Neural progenitor cell (in vitro differentiated cells): Measurements from ENCODE around the gene CTR9. TPM values are rescaled to one million over a fixed set of nuclear protein-coding genes. Genes with fewer than 3 reads are reported as not detected.

Experiments
- DNase-seq: peaks from one replicate; pipeline ENCODE4 v3.0.0-alpha.2; 2016; ENCODE audit warnings: low spot score
- H2AFZ ChIP-seq: fragments of 200-600 bp; sonication (generic); replicated peaks from 2 replicates; pipeline ENCODE4 v1.6.1; 2016; ENCODE audit warnings: antibody characterized with exemption
- H3F3A ChIP-seq: fragments of 200-600 bp; sonication (generic); 2 replicates; pipeline ENCODE4 v1.6.1; 2016; ENCODE audit warnings: antibody characterized with exemption, low read depth
- H3K27ac ChIP-seq: fragments of 200-600 bp; sonication (generic); 2 replicates; pipeline ENCODE4 v1.5.1; 2016; ENCODE audit warnings: mild to moderate bottlenecking
- H3K27me3 ChIP-seq: fragments of 200-600 bp; sonication (generic); 2 replicates; pipeline ENCODE4 v1.6.1; 2016; ENCODE audit warnings: mild to moderate bottlenecking, moderate library complexity
- H3K36me3 ChIP-seq: fragments of 200-600 bp; sonication (generic); 2 replicates; pipeline ENCODE4 v1.5.1; 2016
- H3K4me1 ChIP-seq: fragments of 200-600 bp; sonication (generic); 2 replicates; pipeline ENCODE4 v1.6.1; 2016; ENCODE audit warnings: mixed run types
- H3K4me2 ChIP-seq: fragments of 200-600 bp; sonication (generic); 2 replicates; pipeline ENCODE4 v1.6.1; 2016
- H3K4me3 ChIP-seq: fragments of 200-600 bp; sonication (generic); 2 replicates; pipeline ENCODE4 v1.5.1; 2016
- H3K79me2 ChIP-seq: fragments of 200-600 bp; sonication (generic); 2 replicates; pipeline ENCODE4 v1.6.1; 2016; ENCODE audit warnings: low read depth
- H3K9ac ChIP-seq: fragments of 200-600 bp; sonication (generic); 2 replicates; pipeline ENCODE4 v1.6.1; 2016
- H3K9me3 ChIP-seq: fragments of 200-600 bp; sonication (generic); 2 replicates; pipeline ENCODE4 v1.5.1; 2016; ENCODE audit warnings: low read depth
- H4K20me1 ChIP-seq: fragments of 200-600 bp; sonication (generic); 2 replicates; pipeline ENCODE4 v1.6.1; 2016; ENCODE audit warnings: low read depth
- H3K27ac Mint-ChIP-seq: 3 replicates; pipeline ENCODE4 v1.8.0; 2021; ENCODE audit warnings: mixed read lengths
- H3K27me3 Mint-ChIP-seq: 2 replicates; pipeline ENCODE4 v1.8.0; 2022; ENCODE audit warnings: low read depth, mild to moderate bottlenecking, inconsistent platforms, moderate library complexity, mixed read lengths; ENCODE audit not compliant: insufficient read depth
- H3K36me3 Mint-ChIP-seq: 3 replicates; pipeline ENCODE4 v1.8.0; 2021; ENCODE audit warnings: mixed read lengths
- H3K4me1 Mint-ChIP-seq: 3 replicates; pipeline ENCODE4 v1.8.0; 2021; ENCODE audit warnings: mixed read lengths
- H3K4me3 Mint-ChIP-seq: 3 replicates; pipeline ENCODE4 v1.8.0; 2021; ENCODE audit warnings: mild to moderate bottlenecking, moderate library complexity, mixed read lengths
- H3K9me3 Mint-ChIP-seq: 3 replicates; pipeline ENCODE4 v1.8.0; 2020; ENCODE audit warnings: mixed read lengths
- CTCF ChIP-seq: fragments of 200-600 bp; sonication (generic); IDR thresholded peaks from 2 replicates; pipeline ENCODE4 v1.5.1; 2017; ENCODE audit warnings: antibody characterized with exemption, mild to moderate bottlenecking
- EZH2 ChIP-seq: fragments of 200-600 bp; sonication (generic); IDR thresholded peaks from 2 replicates; pipeline ENCODE4 v1.6.1; 2017; ENCODE audit warnings: antibody characterized with exemption, mild to moderate bottlenecking, moderate library complexity
- EZH2phosphoT487 ChIP-seq: fragments of 200-600 bp; sonication (generic); IDR thresholded peaks from 2 replicates; pipeline ENCODE4 v1.6.1; 2017; ENCODE audit warnings: antibody characterized with exemption
- total RNA-seq: library from RNA; depleted of rRNA; stranded (reverse); fragments of >200 nt; gene quantifications from 2 replicates; pipeline ENCODE4 v1.2.3, GENCODE V29; 2015; ENCODE audit warnings: low replicate concordance

CTR9 gene
- total RNA-seq, 1 donor from 2014 or later = 26.4 TPM

GRCh38 chr11:10777393-10777793 lies 26.3 kb downstream of the CTR9 start:
- peaks cover 22% of the 10 kb centered on the region for H3K36me3 Mint-ChIP-seq

GRCh38 chr11:10777806-10778205 lies 26.8 kb downstream of the CTR9 start:
- H3K36me3 ChIP-seq = no peaks in the 10 kb centered on the region
- no peaks in the 10 kb centered on the region for H3K4me1 ChIP-seq
- H3K27me3 ChIP-seq = no peaks in the 10 kb centered on the region
- no peak overlapping the region for H3K9ac ChIP-seq
- no peak overlapping the region for H3K4me3 ChIP-seq
- no peak for DNase-seq
- peaks cover 3% of the 10 kb centered on the region for H3K27me3 Mint-ChIP-seq
- H3K4me3 Mint-ChIP-seq = no peak overlapping the region
- H2AFZ ChIP-seq = no peak overlapping the region
- no peak overlapping the region for H3K4me2 ChIP-seq
- no peaks in the 10 kb centered on the region for H3K4me1 Mint-ChIP-seq
- H3K79me2 ChIP-seq = no peaks in the 10 kb centered on the region
- H3K27ac ChIP-seq = no peak overlapping the region
- peaks cover 22% of the 10 kb centered on the region for H3K36me3 Mint-ChIP-seq
- TF ChIP-seq CTCF (no peak), EZH2 (no peak), EZH2phosphoT487 (no peak)
- no peak overlapping the region for H3K27ac Mint-ChIP-seq
- no peaks in the 10 kb centered on the region for H4K20me1 ChIP-seq
- no peaks in the 10 kb centered on the region for H3F3A ChIP-seq
- no peaks in the 10 kb centered on the region for H3K9me3 ChIP-seq
- H3K9me3 Mint-ChIP-seq = no peaks in the 10 kb centered on the region

More at GRCh38 chr11:10777393-10777793, 26.3 kb downstream of the CTR9 start:
- H3K27me3 Mint-ChIP-seq = no peaks in the 10 kb centered on the region
- Histone ChIP-seq H3K36me3 (no peaks in the 10 kb centered on the region), H3F3A (no peaks in the 10 kb centered on the region), H3K79me2 (no peaks in the 10 kb centered on the region), H3K4me2 (no peak overlapping the region), H3K4me1 (no peaks in the 10 kb centered on the region), H3K27ac (no peak overlapping the region), H2AFZ (no peak overlapping the region), H3K27me3 (no peaks in the 10 kb centered on the region), H3K4me3 (no peak overlapping the region), H3K9ac (no peak overlapping the region), H4K20me1 (no peaks in the 10 kb centered on the region), H3K9me3 (no peaks in the 10 kb centered on the region)
- DNase-seq = no peak
- H3K27ac Mint-ChIP-seq = peak overlapping the region; percentile 29
- H3K4me3 Mint-ChIP-seq = no peak overlapping the region
- H3K4me1 Mint-ChIP-seq = no peaks in the 10 kb centered on the region
- no peak for TF ChIP-seq CTCF
- no peak for TF ChIP-seq EZH2phosphoT487
- no peak for TF ChIP-seq EZH2
- H3K9me3 Mint-ChIP-seq = no peaks in the 10 kb centered on the region

- Histone ChIP-seq H3K4me3 (no peak overlapping the region), H3K9me3 (no peaks in the 10 kb centered on the region), H4K20me1 (no peaks in the 10 kb centered on the region), H3K27me3 (no peaks in the 10 kb centered on the region), H3K36me3 (no peaks in the 10 kb centered on the region), H3F3A (no peaks in the 10 kb centered on the region), H3K9ac (no peak overlapping the region), H3K79me2 (no peaks in the 10 kb centered on the region), H2AFZ (no peak overlapping the region), H3K4me1 (no peaks in the 10 kb centered on the region), H3K27ac (no peak overlapping the region), H3K4me2 (no peak overlapping the region)
- Mint-ChIP-seq H3K9me3 (no peaks in the 10 kb centered on the region), H3K4me1 (no peaks in the 10 kb centered on the region), H3K27me3 (peaks cover 3% of the 10 kb centered on the region), H3K27ac (no peak overlapping the region), H3K4me3 (no peak overlapping the region), H3K36me3 (peaks cover 22% of the 10 kb centered on the region)
- no peak for DNase-seq
- TF ChIP-seq EZH2phosphoT487 (no peak), CTCF (no peak)
Measured at GRCh38 chr11:10778217-10778970, 27.3 kb downstream of the CTR9 start.
